Measurements from ENCODE around the gene FUT6.
"Not testable (repeated sequence)": the region's sequence is repeated elsewhere in the genome, so short reads cannot be mapped to it uniquely, and the experiment has no call there.

Gene FUT6

GRCh38 chr19:5782322-5782721 is 57.2 kb downstream of the FUT6 start:
- ChIA-PET POLR2A (interaction anchor here (1.1 to 2.2 kb wide), 3 partner anchors 8 to 62 kb away, joined by 3 to 8 read pairs (median 3); partner anchors contain the start of genes CATSPERD, DUS3L and LONP1), CTCF (no interaction called here)
- DNase-seq (ENCODE audit: extremely low spot score), result no peak
- TF ChIP-seq FOXA1 (IDR thresholded peaks at IDR 0.05) (no peak), LEF1 (IDR thresholded peaks at IDR 0.05; ENCODE audit: borderline replicate concordance) (no peak), ELF4 (IDR thresholded peaks at IDR 0.05) (no peak), ZNF384 (IDR thresholded peaks at IDR 0.05) (no peak), ARNT (IDR thresholded peaks at IDR 0.05) (no peak), NFRKB (IDR thresholded peaks at IDR 0.05) (no peak), CTBP1 (IDR thresholded peaks at IDR 0.05; ENCODE audit: borderline replicate concordance) (no peak), PKNOX1 (IDR thresholded peaks at IDR 0.05) (no peak)

GRCh38 chr19:5780916-5781315 is 58.6 kb downstream of the FUT6 start:
- CTCF ChIA-PET; DNase-seq (ENCODE audit: extremely low spot score): not testable (repeated sequence)
- POLR2A ChIA-PET, result interaction anchor here (1.1 kb wide), 1 partner anchor 61 kb away, joined by 3 read pairs; the partner anchor contains the start of genes CATSPERD and LONP1
